GM21723 (cell line): ENCODE results near the gene GJD3.

ENCODE experiments used
- ATAC-seq: cut with Tn5 transposase; IDR thresholded peaks from one replicate; pipeline ENCODE4 v1.9.1; 2021; ENCODE audit warnings: mild to moderate bottlenecking, moderate library complexity; ENCODE audit not compliant: unreplicated experiment

The GJD3 gene

GRCh38 chr17:40341808-40342503, 22.6 kb downstream of the GJD3 start:
- no peak for ATAC-seq

- ATAC-seq: peak; percentile 65
Measured at GRCh38 chr17:40340880-40341807, 23.4 kb downstream of the GJD3 start.

- ATAC-seq: no peak
Measured at GRCh38 chr17:40340327-40340726, 24.2 kb downstream of the GJD3 start.

GRCh38 chr17:40338941-40339649, 25.4 kb downstream of the GJD3 start:
- ATAC-seq: no peak

- ATAC-seq: no peak
Measured at GRCh38 chr17:40338058-40338457, 26.5 kb downstream of the GJD3 start.

DNA sequence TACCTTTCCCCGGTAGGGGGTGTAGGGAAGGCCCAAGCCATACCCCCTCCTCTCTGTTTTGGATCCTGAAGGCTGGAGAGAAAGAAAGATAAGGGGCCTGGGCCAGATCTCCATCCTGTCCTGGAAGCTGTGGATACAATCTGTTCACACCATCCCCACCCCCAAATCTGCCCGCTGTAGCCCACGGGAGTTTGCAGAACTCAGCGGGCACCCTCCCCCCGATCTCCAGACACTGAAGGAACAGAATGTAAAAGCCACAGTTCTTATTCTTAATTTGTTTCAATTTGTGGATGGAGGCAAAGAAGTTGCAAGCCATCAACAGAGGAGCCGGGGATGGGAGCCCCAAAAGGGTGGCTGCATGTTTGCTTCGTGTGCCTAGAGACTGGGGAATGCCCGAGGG, 27.2 kb downstream of the GJD3 start:
- no peak for ATAC-seq

GRCh38 chr17:40335620-40336019, 28.9 kb downstream of the GJD3 start:
- no peak for ATAC-seq

DNA sequence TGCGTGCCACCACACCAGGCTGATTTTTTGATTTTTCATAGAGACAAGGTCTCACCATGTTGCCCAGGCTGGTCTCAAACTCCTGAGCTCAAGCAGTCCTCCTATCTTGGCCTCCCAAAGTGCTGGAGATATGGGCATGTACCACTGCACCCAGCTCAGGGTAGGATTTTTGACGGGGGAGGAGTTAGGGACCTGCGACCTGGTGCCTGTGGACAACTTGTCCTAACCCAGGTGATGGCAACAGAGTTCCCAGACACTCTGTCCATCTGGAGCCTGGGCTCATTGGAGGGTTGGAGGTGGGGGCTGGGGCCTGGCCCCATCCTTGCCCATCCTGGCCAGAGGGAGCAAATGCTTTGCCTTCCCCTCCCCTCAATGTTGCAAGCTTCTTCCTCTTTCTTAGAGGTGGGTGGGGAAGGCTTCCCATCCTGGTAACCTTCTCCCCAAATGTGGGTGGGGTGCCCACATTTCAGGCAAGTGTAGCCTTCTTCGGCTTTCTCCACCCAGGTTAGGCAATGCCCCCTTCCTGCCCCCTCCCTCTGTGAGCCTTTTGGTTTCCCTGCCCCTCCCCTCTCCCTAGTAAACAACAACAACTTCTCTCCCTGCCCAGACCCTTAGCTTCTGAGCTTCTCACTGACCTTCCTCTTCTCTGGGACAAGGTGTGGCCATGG, 30.6 kb downstream of the GJD3 start:
- ATAC-seq: no peak

DNA sequence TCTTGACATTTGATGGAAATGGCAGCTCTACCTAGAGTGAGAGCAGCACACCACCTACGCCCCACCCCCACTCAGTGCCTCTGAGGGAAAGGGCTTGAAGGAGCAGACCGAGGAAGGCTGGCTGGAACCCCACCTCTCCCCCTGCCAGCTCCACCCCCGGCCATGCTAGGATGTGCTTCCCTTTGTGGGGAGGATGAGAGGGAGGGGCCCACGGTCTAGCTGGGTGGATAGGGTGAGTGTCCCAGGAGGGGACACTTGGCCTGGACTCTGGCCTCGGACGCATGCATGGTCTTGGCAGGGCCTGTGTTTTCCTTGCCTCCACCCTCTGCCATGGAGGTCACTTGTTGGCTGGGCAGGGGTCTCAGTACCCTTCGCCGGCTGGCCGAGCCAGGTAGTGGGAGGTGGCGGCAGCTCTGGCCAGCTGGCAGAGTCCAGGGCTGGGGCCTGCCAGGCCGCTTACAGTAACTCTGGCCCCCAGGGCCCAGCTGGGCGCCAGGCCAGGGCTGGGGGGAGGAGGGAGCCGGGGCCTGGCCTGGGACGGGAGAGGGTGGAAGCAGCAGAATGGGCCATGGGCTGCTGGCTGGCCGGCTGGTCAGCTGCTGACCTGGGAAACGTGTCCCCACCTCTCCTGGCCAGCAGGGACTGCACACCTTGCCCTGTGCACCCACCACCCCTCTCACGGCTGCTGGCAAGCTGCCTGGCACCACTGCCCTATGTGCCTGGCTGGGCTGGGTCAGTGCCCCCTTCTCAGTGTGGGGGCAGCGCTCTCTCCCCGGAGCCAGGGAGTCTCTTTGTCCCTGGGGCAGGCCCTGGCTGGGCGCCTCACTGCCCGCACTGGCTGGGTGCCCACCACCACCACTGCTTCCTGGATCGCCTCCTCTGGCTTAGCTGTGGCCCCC, 32.5 kb downstream of the GJD3 start:
- ATAC-seq: no peak

DNA sequence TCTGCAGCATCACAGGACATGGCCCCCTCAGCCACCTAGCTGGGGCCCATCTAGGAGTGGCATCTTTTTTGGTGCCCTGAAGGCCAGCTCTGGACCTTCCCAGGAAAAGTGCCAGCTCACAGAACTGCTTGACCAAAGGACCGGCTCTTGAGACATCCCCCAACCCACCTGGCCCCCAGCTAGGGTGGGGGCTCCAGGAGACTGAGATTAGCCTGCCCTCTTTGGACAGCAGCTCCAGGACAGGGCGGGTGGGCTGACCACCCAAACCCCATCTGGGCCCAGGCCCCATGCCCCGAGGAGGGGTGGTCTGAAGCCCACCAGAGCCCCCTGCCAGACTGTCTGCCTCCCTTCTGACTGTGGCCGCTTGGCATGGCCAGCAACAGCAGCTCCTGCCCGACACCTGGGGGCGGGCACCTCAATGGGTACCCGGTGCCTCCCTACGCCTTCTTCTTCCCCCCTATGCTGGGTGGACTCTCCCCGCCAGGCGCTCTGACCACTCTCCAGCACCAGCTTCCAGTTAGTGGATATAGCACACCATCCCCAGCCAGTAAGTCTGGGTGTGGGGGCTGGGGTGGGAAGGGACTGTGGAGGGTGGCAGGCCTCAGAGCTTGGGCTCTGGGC, 33.6 kb downstream of the GJD3 start:
- ATAC-seq: no peak

- no peak for ATAC-seq
Measured at GRCh38 chr17:40329839-40330794, 34.4 kb downstream of the GJD3 start.

DNA sequence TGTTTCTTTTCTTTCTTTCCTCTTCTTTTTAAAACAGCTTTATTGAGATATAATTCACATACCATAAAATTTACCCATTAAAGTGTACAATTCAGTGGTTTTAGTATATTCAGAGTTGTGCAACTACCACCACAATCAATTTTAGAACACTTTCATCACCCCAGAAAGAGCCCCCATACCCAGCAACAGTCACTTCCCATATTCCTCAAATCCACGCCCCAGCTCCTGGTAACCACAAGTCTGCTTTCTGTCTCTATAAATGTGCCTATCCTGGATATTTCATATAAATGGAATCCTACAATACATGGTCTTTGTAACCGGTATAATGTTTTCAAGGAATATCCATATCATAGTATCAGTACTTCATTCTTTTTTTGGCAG, 36.2 kb downstream of the GJD3 start:
- no peak for ATAC-seq

DNA sequence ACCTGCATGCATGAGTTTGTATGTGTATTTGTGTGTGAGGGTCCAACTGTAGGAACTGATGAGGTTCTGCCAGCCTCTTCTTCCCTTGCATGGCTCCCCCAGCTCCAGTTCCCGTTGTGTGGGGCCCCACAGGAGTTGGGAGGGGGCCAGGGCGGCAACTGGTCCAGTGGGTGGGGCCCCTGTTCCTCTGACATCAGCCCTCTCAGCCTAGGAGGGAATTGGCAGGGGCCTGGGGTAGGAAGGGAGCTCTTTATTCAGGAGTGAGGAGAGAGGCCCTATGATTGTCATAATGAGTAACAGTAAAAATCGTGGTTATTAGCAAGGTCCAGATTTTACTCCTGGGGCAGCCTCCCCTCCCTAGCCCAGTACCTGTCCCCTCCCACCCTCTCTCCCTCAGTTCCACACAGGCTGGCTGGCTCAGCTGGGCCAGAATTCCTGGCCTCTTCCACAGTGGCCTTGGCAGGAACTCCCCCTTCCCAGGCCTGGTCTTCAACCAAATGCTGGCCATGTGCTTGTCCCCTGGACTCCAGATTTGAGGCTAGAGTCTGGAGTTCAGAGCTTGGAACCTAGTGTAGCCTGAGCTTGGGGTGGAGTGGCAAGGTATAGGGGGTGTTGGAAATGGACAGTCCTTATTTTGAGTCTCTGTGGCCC, 36.7 kb downstream of the GJD3 start:
- ATAC-seq: no peak

DNA sequence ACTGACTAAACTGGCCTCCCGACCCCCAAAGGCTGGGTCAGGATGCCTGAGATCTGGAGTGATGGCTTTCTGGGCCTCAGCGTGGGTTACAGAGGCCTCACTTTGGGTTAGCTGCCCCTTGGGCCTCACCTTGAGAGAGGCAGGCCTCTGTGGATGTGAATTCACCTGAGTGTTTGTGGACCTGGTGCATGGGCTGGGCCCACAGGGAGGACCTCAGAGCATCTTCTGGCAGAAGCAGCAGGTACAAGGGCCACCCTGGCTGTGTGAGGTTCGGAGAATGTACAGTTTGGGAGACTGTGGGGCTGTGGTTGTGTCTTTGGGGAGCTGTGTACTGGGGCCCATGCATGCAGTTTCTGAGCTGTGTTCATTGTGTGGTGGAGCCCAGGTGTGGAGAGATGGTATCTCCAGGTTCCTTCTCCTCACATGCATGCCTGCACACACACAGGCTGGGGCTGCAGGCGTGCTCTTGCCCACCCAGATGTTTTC, 37.2 kb downstream of the GJD3 start:
- no peak for ATAC-seq

- no peak for ATAC-seq
Measured at GRCh38 chr17:40326832-40327199, 37.7 kb downstream of the GJD3 start.

- ATAC-seq: no peak
Measured at GRCh38 chr17:40326014-40326831, 38.3 kb downstream of the GJD3 start.
